HG02970 (cell line): ENCODE measurements around the gene FBXL7.

Experiments
- ATAC-seq: cut with Tn5 transposase; IDR thresholded peaks from one replicate; pipeline ENCODE4 v1.9.1; 2021; ENCODE audit warnings: mild to moderate bottlenecking, moderate library complexity, moderate number of reproducible peaks; ENCODE audit not compliant: unreplicated experiment, low FRiP score

FBXL7 gene

DNA sequence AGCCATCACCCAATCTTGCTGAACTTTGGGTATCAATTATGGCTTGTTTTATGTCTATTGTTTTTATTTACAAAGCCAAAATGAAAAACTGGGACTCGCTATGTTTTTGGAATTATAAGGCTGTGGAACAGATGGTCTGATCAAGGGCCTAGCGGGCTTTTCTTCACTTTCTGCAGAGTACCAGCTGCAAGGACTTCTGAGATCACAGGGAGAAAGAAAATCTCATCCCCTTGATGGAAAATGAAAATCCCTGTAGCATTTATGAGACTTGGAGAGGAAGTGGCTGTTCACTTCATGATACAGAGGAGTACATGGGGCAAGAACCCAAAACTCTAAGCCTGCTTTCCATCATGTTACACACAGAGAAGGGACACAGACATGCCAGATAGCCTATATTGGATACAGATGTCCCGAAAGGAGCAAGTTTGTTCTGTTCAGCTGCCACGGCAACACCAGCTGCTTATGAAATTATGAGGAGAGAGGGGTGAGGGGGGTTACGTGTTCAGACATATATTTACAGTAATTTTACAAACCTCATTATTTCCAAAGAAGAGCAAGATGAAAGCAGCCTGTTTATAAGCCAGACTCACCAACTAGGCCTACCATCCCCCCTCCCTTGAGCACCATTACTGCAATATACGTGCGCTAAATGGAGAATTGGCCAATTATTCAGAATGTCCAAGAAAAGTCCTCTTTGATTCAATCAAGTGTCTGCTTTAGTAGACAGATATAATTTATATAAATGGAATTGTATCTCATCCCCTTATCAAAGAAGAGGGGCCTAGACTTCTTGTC, 459.6 kb downstream of the FBXL7 start:
- ATAC-seq, result no peak

DNA sequence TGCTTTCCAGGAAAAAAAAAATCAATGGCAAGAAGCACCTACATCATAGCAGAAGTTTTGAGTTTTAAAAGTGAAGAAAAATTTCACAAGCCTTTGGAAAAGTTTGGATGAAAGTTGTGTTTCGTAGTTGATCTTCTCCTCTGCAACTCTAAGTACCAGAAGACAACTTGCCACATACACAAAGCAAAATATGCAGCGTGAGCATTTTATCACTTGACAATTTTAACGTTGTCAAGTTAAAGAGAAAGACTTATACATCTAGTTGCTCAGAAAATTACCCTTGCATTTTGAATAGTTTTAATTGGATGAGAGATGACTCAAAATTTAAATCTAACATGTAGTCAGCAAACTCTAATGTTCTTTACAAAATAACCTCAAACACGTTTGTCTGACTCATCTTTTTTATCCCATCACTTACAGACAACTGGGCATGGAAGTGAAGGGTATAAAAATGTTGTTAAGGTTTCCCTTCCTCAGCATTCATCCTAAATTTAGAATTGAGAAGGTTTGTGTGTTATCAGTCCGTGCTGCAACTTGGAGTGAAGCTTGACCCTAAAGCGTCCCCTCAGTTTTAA, 466.2 kb downstream of the FBXL7 start:
- ATAC-seq, result no peak

DNA sequence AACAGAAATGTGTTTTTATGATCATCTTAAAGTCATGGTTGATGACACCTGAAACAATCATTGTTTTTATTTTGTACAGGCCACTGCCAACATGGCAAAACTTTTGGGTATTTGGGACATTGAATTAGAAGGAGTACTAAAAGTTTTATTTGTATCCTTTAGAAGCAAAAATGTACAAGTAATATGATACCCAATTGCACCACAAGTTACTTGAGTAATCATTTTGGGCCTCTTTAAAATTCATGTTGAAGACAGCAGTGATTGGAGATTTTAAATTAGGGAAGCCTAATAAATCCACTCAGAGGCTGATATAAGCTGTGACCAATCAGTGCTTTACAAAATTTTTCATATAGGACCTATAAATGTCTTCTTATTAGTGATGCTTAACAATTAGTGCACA, 466.7 kb downstream of the FBXL7 start:
- no peak for ATAC-seq

GRCh38 chr5:15968993-15969392, 469.0 kb downstream of the FBXL7 start:
- ATAC-seq, result no peak

- ATAC-seq, result no peak
Observed at GRCh38 chr5:15977851-15978250, 477.9 kb downstream of the FBXL7 start.

DNA sequence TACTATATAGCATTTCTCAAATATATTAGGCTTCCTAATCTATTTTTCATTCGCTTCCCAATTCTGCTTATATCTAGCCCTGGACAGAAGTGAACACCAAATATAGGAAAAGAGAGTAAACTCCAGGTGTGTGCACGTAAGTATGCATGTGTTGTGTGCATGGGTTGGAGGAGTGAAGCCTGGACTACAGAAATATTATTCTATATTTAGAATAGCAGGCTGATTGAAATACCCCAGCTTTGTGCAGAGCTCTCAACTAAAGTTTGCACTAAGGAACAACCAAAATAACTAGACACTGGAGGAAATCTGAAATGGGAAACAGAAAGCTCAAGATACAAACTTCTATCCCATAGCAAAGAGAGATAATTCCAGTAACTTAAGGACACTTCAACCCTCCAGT, 480.9 kb downstream of the FBXL7 start:
- ATAC-seq, result no peak

DNA sequence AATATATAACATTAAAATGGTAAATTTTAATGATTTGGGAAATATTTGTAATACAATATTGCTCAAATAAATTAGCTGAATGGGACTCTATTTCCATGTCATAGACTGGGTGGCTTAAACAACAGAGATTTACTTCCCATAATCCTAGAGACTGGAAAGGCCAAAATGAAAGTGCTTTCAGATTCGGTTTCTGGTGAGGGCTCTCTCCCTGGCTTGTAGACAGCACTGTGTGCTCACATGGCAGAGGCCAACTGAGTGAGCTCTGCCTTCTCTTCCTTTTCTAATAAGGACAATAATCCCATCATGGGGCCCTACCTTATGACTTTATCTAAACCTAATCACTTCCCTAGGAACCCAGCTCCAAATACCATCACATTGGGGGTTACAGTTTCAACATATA, 483.4 kb downstream of the FBXL7 start:
- ATAC-seq, result no peak
